Stomach smooth muscle (tissue), 2 donors: ENCODE measurements around the gene MAS1L.

ENCODE experiments used
- H3K27ac ChIP-seq: one replicate; pipeline ENCODE4 v1.7.0; 2013; ENCODE audit warnings: mild to moderate bottlenecking, low read length, inconsistent platforms
- H3K27me3 ChIP-seq, 2 donors: one replicate each; pipeline ENCODE4 v1.7.0; 2013; ENCODE audit warnings: low read length in 2 of 2; ENCODE audit not compliant: insufficient read depth in 2 of 2, control insufficient read depth in 1 of 2
- H3K36me3 ChIP-seq, 2 donors: one replicate each; pipeline ENCODE4 v1.7.0; 2013; ENCODE audit warnings: low read length in 2 of 2; ENCODE audit not compliant: control insufficient read depth in 2 of 2, insufficient read depth in 2 of 2
- H3K4me1 ChIP-seq: one replicate; pipeline ENCODE4 v1.7.0; 2013; ENCODE audit warnings: low read length; ENCODE audit not compliant: control insufficient read depth, insufficient read depth
- H3K4me3 ChIP-seq, 2 donors: one replicate each; pipeline ENCODE4 v1.7.0; 2013; ENCODE audit warnings: low read length in 2 of 2
- H3K9ac ChIP-seq, 2 donors: one replicate each; pipeline ENCODE4 v1.7.0; 2013; ENCODE audit warnings: low read length in 2 of 2, mild to moderate bottlenecking in 1 of 2
- H3K9me3 ChIP-seq, 2 donors: one replicate each; pipeline ENCODE4 v1.7.0; 2013; ENCODE audit warnings: low read length in 2 of 2; ENCODE audit not compliant: control insufficient read depth in 2 of 2
- donor health status: healthy.
- donor health status: Pancreatic carcinoma.

The MAS1L gene

GRCh38 chr6:29510202-29510601 is 22.4 kb upstream of the MAS1L start:
- Histone ChIP-seq H3K4me1 (no peaks in the 10 kb centered on the region), H3K4me3 (no peak overlapping the region), H3K27me3 (peaks cover 0 to 2% of the 10 kb centered on the region in 2 donors), H3K9ac (no peak overlapping the region), H3K36me3 (no peaks in the 10 kb centered on the region), H3K27ac (no peak overlapping the region), H3K9me3 (no peaks in the 10 kb centered on the region)

- Histone ChIP-seq H3K27ac (no peak overlapping the region), H3K9ac (no peak overlapping the region), H3K9me3 (no peaks in the 10 kb centered on the region), H3K36me3 (no peaks in the 10 kb centered on the region), H3K4me3 (no peak overlapping the region), H3K4me1 (no peaks in the 10 kb centered on the region), H3K27me3 (peaks cover 0 to 2% of the 10 kb centered on the region in 2 donors)
Measured at GRCh38 chr6:29509711-29510110, 22.0 kb upstream of the MAS1L start.

GRCh38 chr6:29509239-29509638 is 21.5 kb upstream of the MAS1L start:
- Histone ChIP-seq H3K4me3 (no peak overlapping the region), H3K27ac (no peak overlapping the region), H3K9me3 (no peaks in the 10 kb centered on the region), H3K4me1 (no peaks in the 10 kb centered on the region), H3K27me3 (peaks cover 0 to 2% of the 10 kb centered on the region in 2 donors), H3K36me3 (no peaks in the 10 kb centered on the region), H3K9ac (no peak overlapping the region)

- peaks cover 0 to 2% of the 10 kb centered on the region in 2 donors for H3K27me3 ChIP-seq
- no peaks in the 10 kb centered on the region for H3K4me1 ChIP-seq
- no peak overlapping the region for H3K9ac ChIP-seq
- H3K27ac ChIP-seq = no peak overlapping the region
- H3K4me3 ChIP-seq = no peak overlapping the region
- no peaks in the 10 kb centered on the region for H3K36me3 ChIP-seq
- H3K9me3 ChIP-seq = no peaks in the 10 kb centered on the region
Measured at GRCh38 chr6:29507319-29507718, 19.6 kb upstream of the MAS1L start.

GRCh38 chr6:29506446-29507067 is 18.8 kb upstream of the MAS1L start:
- no peaks in the 10 kb centered on the region for H3K4me1 ChIP-seq
- H3K9me3 ChIP-seq = no peaks in the 10 kb centered on the region
- H3K27me3 ChIP-seq = peaks cover 0 to 2% of the 10 kb centered on the region in 2 donors
- no peak overlapping the region for H3K27ac ChIP-seq
- H3K4me3 ChIP-seq = no peak overlapping the region
- H3K9ac ChIP-seq = no peak overlapping the region
- H3K36me3 ChIP-seq = no peaks in the 10 kb centered on the region

- Histone ChIP-seq H3K36me3 (no peaks in the 10 kb centered on the region), H3K9me3 (no peaks in the 10 kb centered on the region), H3K9ac (no peak overlapping the region), H3K4me3 (no peak overlapping the region), H3K4me1 (no peaks in the 10 kb centered on the region), H3K27me3 (peaks cover 0 to 5% of the 10 kb centered on the region in 2 donors), H3K27ac (no peak overlapping the region)
Measured at GRCh38 chr6:29505808-29506207, 18.1 kb upstream of the MAS1L start.

GRCh38 chr6:29504961-29505360 is 17.2 kb upstream of the MAS1L start:
- H3K36me3 ChIP-seq = no peaks in the 10 kb centered on the region
- no peak overlapping the region for H3K4me3 ChIP-seq
- H3K9me3 ChIP-seq = no peaks in the 10 kb centered on the region
- H3K27ac ChIP-seq = no peak overlapping the region
- no peaks in the 10 kb centered on the region for H3K4me1 ChIP-seq
- peaks cover 0 to 7% of the 10 kb centered on the region in 2 donors for H3K27me3 ChIP-seq
- H3K9ac ChIP-seq = no peak overlapping the region

- Histone ChIP-seq H3K4me3 (no peak overlapping the region), H3K36me3 (no peaks in the 10 kb centered on the region), H3K9ac (no peak overlapping the region), H3K27ac (no peak overlapping the region), H3K4me1 (no peaks in the 10 kb centered on the region), H3K27me3 (peaks cover 0 to 5% of the 10 kb centered on the region in 2 donors), H3K9me3 (no peaks in the 10 kb centered on the region)
Measured at GRCh38 chr6:29502597-29502996, 14.8 kb upstream of the MAS1L start.

- H3K36me3 ChIP-seq = no peaks in the 10 kb centered on the region
- no peaks in the 10 kb centered on the region for H3K9me3 ChIP-seq
- no peak overlapping the region for H3K9ac ChIP-seq
Measured at GRCh38 chr6:29502181-29502580, 14.4 kb upstream of the MAS1L start.

GRCh38 chr6:29501106-29501505 is 13.3 kb upstream of the MAS1L start:
- Histone ChIP-seq H3K36me3 (no peaks in the 10 kb centered on the region), H3K27me3 (peaks cover 0 to 5% of the 10 kb centered on the region in 2 donors), H3K27ac (no peak overlapping the region), H3K9me3 (no peaks in the 10 kb centered on the region), H3K4me1 (no peaks in the 10 kb centered on the region), H3K9ac (no peak overlapping the region), H3K4me3 (no peak overlapping the region)

More at GRCh38 chr6:29502181-29502580, 14.4 kb upstream of the MAS1L start:
- Histone ChIP-seq H3K4me1 (no peaks in the 10 kb centered on the region), H3K27me3 (peaks cover 0 to 5% of the 10 kb centered on the region in 2 donors), H3K27ac (no peak overlapping the region), H3K4me3 (no peak overlapping the region)

GRCh38 chr6:29500594-29500993 is 12.8 kb upstream of the MAS1L start:
- Histone ChIP-seq H3K27ac (no peak overlapping the region), H3K4me1 (no peaks in the 10 kb centered on the region), H3K9me3 (no peaks in the 10 kb centered on the region), H3K27me3 (peaks cover 0 to 8% of the 10 kb centered on the region in 2 donors), H3K4me3 (no peak overlapping the region), H3K9ac (no peak overlapping the region), H3K36me3 (no peaks in the 10 kb centered on the region)
